GM19397 (cell line): ENCODE measurements around the gene FGF19.

Experiments
- ATAC-seq: cut with Tn5 transposase; IDR thresholded peaks from one replicate; pipeline ENCODE4 v1.9.1; 2021; ENCODE audit warnings: mild to moderate bottlenecking, moderate library complexity; ENCODE audit not compliant: unreplicated experiment

FGF19 gene

GRCh38 chr11:69674267-69674885 lies 29.4 kb downstream of the FGF19 start:
- no peak for ATAC-seq

- no peak for ATAC-seq
Measured at GRCh38 chr11:69671734-69672465, 31.9 kb downstream of the FGF19 start.

- ATAC-seq, result no peak
Measured at GRCh38 chr11:69670158-69670845, 33.5 kb downstream of the FGF19 start.

GRCh38 chr11:69669486-69669885 lies 34.3 kb downstream of the FGF19 start:
- ATAC-seq, result no peak

- ATAC-seq, result no peak
Measured at GRCh38 chr11:69667619-69668604, 35.9 kb downstream of the FGF19 start.

- ATAC-seq, result no peak
Measured at GRCh38 chr11:69666752-69667536, 36.9 kb downstream of the FGF19 start.

GRCh38 chr11:69666261-69666660 lies 37.6 kb downstream of the FGF19 start:
- no peak for ATAC-seq

GRCh38 chr11:69665669-69666068 lies 38.2 kb downstream of the FGF19 start:
- ATAC-seq, result no peak

- ATAC-seq, result no peak
Measured at GRCh38 chr11:69664901-69665300, 38.9 kb downstream of the FGF19 start.

GRCh38 chr11:69664103-69664775 lies 39.6 kb downstream of the FGF19 start:
- no peak for ATAC-seq

GRCh38 chr11:69663326-69663725 lies 40.5 kb downstream of the FGF19 start:
- ATAC-seq, result no peak

- no peak for ATAC-seq
Measured at GRCh38 chr11:69662806-69663205, 41.0 kb downstream of the FGF19 start.

GRCh38 chr11:69662021-69662698 lies 41.7 kb downstream of the FGF19 start:
- no peak for ATAC-seq

- ATAC-seq, result no peak
Measured at GRCh38 chr11:69661413-69661715, 42.5 kb downstream of the FGF19 start.

GRCh38 chr11:69660001-69660500 lies 43.8 kb downstream of the FGF19 start:
- ATAC-seq, result no peak

GRCh38 chr11:69659591-69659990 lies 44.2 kb downstream of the FGF19 start:
- ATAC-seq, result no peak

- ATAC-seq, result no peak
Measured at GRCh38 chr11:69658626-69659450, 45.0 kb downstream of the FGF19 start.
